Neural crest cell (in vitro differentiated cells): ENCODE results near the gene ZNF80. TPM values are rescaled to one million over a fixed set of nuclear protein-coding genes. Genes with fewer than 3 reads are reported as not detected.

ENCODE experiments used
- DNase-seq: peaks from one replicate; pipeline ENCODE4 v3.0.0; 2021; ENCODE audit warnings: low read depth, mixed read lengths, low spot score
- H3K27ac Mint-ChIP-seq: one replicate; pipeline ENCODE4 v1.8.0; 2021; ENCODE audit warnings: mild to moderate bottlenecking, mixed read lengths; ENCODE audit not compliant: unreplicated experiment
- H3K27me3 Mint-ChIP-seq: 2 replicates; pipeline ENCODE4 v1.8.0; 2021; ENCODE audit warnings: low read depth, mild to moderate bottlenecking, mixed read lengths
- H3K36me3 Mint-ChIP-seq: 2 replicates; pipeline ENCODE4 v1.8.0; 2021; ENCODE audit warnings: low read depth, mild to moderate bottlenecking, mixed read lengths
- H3K4me1 Mint-ChIP-seq: 2 replicates; pipeline ENCODE4 v1.8.0; 2021; ENCODE audit warnings: mixed read lengths
- H3K4me3 Mint-ChIP-seq: one replicate; pipeline ENCODE4 v1.8.0; 2021; ENCODE audit warnings: mild to moderate bottlenecking, mixed read lengths
- H3K9me3 Mint-ChIP-seq: 2 replicates; pipeline ENCODE4 v1.8.0; 2021; ENCODE audit warnings: mixed read lengths
- CTCF ChIP-seq: fragments of 200-600 bp; sonication (generic); conservative IDR thresholded peaks from 2 replicates; pipeline ENCODE4 v1.5.0; 2021; ENCODE audit warnings: antibody characterized with exemption, mild to moderate bottlenecking
- total RNA-seq: library from RNA; stranded (reverse); gene quantifications from 2 replicates; pipeline ENCODE4 v1.2.1, GENCODE V29; 2021

Gene ZNF80
- total RNA-seq, 1 donor from 2014 or later = not detected

GRCh38 chr3:114227076-114227475 is 10.3 kb downstream of the ZNF80 start:
- Mint-ChIP-seq H3K36me3 (no peaks in the 10 kb centered on the region), H3K27ac (no peak overlapping the region), H3K27me3 (peaks cover 2% of the 10 kb centered on the region), H3K4me1 (no peaks in the 10 kb centered on the region), H3K9me3 (peaks cover 14% of the 10 kb centered on the region), H3K4me3 (no peak overlapping the region)
- TF ChIP-seq CTCF = no peak
- DNase-seq = no peak

DNA sequence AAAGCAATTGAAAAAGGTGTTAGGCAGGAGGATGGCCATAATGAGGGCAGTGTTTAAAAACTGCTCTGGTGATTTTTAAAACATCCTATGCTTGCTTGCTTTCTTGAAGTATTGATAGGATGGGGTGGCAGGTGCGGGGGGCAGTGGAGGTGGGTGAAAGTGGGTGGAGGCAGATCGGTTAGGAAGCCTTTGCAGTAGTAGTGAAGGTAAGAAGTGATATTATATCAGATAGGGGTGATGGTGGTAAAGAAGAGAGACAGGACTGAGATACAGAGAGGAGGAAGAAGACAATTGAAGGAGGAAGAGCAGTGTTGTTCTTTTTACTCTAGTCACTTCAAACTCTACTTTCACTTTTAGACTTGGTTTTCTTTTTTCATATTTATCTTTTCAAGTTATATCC is 11.1 kb downstream of the ZNF80 start:
- Mint-ChIP-seq H3K9me3 (peaks cover 14% of the 10 kb centered on the region), H3K27me3 (peaks cover 2% of the 10 kb centered on the region), H3K4me1 (no peaks in the 10 kb centered on the region), H3K36me3 (no peaks in the 10 kb centered on the region), H3K27ac (no peak overlapping the region), H3K4me3 (no peak overlapping the region)
- no peak for DNase-seq
- no peak for TF ChIP-seq CTCF

DNA sequence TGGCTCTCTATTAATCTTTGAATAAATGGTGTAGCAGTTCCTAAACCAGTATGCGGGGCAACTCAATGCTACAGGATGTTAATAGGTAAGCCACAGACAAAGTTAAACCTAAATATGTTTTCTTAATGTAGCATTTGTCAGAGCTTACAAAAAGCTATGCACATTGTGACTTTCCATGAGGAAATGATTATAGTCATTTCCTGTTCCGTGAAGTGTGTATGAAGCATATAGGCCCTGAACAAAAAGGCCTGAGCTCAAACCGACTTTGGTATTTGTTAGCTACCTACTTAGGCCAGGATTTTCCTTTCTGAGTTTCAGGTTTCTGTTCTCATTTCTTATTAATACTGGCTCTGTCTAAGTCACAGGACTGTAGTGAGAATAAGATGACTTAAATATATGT is 14.2 kb downstream of the ZNF80 start:
- H3K9me3 Mint-ChIP-seq = peaks cover 14% of the 10 kb centered on the region
- no peaks in the 10 kb centered on the region for H3K4me1 Mint-ChIP-seq
- H3K27ac Mint-ChIP-seq = no peak overlapping the region
- no peak for TF ChIP-seq CTCF
- H3K27me3 Mint-ChIP-seq = peaks cover 2% of the 10 kb centered on the region
- no peak for DNase-seq
- no peaks in the 10 kb centered on the region for H3K36me3 Mint-ChIP-seq
- no peak overlapping the region for H3K4me3 Mint-ChIP-seq

DNA sequence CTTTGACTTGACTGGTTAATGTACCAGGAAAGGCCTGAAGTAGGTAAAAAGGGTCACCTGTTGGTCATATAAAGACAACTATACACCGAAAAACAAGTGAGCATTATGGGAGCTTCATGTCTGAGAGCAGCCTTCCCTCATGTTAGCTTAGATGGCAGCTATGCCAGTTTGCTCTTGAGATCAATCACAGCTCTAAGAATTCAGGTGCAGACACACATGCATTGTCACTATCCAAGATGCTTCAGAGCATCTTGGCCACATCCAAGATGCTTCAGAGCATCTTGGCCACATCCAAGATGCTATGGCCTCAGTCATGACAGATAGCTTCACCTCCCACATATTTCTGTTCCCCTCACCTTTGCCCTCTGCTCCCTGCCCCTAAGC is 15.5 kb downstream of the ZNF80 start:
- no peaks in the 10 kb centered on the region for H3K36me3 Mint-ChIP-seq
- TF ChIP-seq CTCF = no peak

DNA sequence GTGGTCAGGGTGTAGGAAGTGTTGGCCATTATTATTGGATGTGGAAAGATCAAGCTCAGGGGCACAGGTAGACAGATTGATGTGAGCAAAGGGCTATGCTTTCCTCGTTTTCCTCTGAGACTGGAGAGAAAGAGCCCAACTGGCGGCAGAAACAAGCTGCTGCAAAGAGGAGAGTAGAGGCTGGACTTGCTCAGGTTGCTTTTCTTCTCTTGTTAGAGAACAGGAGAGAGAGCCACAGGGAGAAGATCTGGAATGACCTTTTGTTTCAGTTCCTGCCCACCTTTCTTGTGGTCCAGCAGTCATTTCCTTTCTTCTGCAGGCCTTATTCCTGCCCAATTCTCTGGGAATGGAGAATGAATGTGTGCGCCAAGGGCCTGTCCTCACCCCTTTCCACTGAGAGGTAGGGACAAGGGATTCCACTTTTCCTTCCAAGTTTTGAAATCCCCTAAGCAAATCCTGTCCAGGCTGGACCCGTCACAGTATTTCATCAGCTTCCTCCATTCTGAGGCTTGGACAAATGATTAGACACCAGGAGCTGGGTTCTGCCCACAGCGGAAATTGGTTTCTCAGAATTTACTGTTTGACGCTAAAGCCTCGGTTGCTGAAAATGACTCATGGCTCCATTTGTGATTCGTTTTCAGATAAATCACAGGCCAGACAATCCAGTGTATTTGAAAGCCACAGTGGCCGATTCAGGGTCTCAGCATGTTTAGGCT is 16.1 kb downstream of the ZNF80 start:
- H3K9me3 Mint-ChIP-seq = peaks cover 12% of the 10 kb centered on the region
- H3K27me3 Mint-ChIP-seq = peaks cover 2% of the 10 kb centered on the region
- no peak overlapping the region for H3K4me3 Mint-ChIP-seq
- no peak for TF ChIP-seq CTCF
- H3K27ac Mint-ChIP-seq = no peak overlapping the region
- H3K36me3 Mint-ChIP-seq = no peaks in the 10 kb centered on the region
- H3K4me1 Mint-ChIP-seq = no peaks in the 10 kb centered on the region
- DNase-seq = no peak

More for the DNA sequence above, 15.5 kb downstream of the ZNF80 start:
- Mint-ChIP-seq H3K4me1 (no peaks in the 10 kb centered on the region), H3K4me3 (no peak overlapping the region), H3K27me3 (peaks cover 2% of the 10 kb centered on the region), H3K27ac (no peak overlapping the region), H3K9me3 (peaks cover 13% of the 10 kb centered on the region)
- no peak for DNase-seq
